ELR (cell line): ENCODE measurements around the gene TRAP1.
"Not testable (repeated sequence)": the region's sequence is repeated elsewhere in the genome, so short reads cannot be mapped to it uniquely, and the experiment has no call there.

Experiments
- DNase-seq: peaks from one replicate; pipeline ENCODE4 v3.0.0-alpha.2; 2015; ENCODE audit warnings: low read depth

The TRAP1 gene

DNA sequence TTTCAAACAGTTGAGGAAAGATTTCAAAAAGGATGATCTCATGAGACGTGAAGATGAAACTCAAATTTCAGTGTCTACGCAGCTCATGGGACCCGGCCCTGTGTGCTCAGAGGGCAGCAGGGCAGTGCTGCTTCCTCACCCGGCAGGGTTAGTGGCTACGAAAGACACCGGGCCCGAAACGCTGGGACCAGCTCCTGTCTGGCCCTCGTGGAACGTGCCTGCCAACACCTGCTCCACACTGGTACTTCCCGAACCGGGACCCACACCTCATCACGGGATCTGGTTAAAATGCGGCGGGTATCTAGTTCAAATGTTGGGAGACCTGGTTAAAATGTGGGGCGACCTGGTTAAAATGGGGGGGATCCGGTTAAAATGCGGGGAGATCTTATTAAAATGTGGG lies 44.1 kb downstream of the TRAP1 start:
- no peak for DNase-seq

DNA sequence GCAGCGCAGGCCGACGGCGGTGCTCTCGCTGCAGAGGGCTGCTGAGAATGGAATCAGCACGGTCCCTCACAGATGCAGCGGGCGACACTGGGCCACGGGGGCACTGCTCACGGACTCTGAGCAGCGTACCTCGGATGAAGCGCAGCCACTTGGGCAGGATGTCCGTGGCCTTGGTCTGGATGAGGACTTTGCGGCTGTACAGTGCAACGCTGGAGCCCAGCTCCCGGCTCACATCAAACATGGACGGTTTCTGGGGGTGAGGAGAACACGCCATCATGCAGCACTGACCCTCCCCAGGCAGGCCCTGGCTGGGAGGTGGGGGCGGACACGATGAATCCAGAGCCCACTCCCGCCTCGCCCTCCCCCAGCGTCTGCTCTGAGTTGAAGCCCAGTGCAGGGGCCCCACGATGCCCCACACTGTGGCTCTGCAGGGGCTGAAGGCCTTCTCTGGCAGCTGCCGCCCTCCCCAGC lies 44.7 kb downstream of the TRAP1 start:
- DNase-seq, result no peak

DNA sequence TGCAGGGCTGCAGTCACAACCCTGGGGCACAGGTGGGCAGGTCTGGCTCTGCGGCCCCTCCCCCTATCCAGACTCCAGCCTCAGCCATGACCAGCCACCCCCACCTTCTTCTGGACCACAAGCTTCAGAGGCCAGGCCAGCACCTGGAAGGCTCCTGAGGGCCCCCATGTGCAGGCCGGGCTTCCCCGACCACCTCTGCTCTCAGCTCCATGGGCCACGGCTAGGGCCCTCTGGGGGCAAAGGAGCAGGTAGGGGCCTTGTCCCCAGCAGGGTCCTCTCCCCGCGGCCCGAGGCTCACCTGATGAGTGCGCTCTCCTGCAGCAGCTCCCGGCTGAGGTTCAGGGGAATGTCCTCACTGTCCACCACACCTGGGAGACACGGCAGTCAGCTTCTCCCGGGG lies 45.9 kb downstream of the TRAP1 start:
- DNase-seq, result no peak

DNA sequence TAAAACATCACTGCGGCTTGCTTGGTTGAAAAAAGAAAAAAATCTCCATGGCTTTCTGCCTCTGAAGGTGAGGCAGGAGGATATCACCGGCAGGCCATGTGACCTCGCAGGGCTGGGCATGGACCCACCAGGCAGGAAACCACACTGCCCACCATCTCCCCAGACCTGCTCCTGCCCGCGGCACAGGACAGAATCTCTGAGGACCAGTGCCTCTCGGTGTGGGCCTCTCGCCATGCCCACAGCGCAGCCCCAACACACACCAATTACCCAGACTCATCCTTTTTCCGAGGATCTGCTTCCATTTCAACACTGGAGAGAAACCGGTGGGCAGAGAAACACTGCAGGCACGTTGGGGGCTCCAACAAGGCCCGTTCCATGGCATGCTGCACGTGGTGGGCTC lies 46.6 kb downstream of the TRAP1 start:
- no peak for DNase-seq

DNA sequence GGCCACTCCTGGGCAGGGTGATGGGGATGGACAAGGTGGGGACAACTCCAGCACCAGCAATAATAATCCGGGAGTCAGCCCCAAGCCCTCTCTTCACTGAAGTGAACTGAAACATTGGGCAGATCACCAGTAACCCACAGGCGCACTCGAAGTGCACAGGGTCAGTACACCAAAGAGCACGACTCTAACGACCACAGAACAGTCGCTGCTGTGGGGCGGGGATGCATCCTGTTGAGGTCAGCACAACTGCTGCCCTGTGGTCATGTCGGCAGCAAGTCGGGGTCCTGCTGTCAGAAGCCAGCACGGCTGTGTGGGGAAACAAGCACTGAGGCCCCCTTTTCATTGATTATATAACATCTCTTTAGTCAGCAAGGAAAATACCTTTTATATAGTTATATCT lies 48.2 kb downstream of the TRAP1 start:
- no peak for DNase-seq

DNA sequence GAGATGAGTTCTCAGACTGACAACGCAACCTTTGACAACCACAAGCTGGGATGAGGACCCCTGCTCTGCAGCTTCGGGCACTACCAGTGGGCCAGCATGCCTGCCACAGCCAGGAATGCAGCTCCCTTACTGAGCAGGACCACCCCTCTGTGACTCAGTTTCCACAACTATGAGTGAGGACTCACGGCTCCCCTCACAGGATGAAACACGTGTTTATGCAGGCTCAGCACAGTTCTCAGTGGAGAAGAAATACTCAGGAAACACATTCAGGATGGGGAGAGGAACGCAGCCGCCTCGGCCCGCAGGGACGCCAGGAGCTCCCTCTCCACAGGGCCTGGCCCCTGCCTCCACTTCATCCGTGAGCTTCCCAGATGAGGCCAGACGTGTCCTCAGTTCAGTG lies 48.7 kb downstream of the TRAP1 start:
- DNase-seq, result no peak

DNA sequence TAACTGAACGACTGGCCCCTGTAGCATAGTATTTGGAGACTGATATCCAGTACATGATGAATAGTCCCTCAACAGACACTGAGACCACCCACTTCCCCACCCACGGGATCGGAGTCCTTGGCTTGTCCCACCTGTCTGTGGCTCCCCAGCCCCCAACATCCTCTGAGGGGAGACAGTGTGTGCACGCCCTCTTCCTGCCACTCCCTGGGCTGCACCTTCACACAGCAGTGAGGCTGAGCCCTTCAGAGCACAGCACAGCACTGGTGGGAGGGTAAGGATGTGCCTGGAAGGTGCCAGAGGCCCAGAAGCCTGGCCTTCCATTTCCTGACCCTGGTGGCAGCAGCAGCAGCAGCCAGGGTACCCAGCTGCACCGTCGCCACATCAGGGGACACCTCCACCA lies 51.8 kb downstream of the TRAP1 start:
- DNase-seq, result no peak

DNA sequence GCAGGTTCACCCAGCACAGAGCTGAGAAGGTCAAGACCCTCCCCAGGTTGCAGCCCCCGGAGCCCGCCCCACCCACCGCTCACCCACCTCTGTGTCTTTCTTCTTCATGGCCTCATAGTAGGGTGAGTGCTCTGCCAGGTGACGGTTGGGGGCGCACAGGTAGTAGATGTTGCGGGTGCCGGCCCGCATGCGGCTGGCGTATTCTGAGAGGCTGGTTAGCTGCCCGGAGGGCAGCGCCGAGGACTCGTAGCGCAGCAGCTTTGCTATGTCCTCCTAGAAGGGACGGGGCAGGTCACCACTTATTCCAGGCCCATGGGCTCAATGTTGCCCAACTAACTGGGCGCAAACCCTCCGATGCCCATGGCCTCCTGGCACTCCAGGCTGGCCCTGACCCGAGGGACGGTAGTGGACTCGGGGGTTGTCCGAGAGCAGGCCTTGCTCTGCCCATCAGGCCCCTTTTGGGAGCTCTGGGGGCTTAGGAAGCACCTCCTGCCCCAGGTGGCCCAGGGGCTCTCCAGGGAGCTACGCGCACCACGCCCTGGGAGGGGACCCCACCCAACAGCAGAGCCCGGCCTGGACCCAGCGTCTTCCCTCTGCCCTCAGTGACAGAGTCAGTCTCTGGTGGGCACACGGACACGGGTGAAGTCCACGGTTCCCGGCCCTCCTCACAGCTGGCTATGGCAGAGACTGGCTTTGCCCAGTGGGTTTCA lies 53.0 kb downstream of the TRAP1 start:
- DNase-seq, result no peak

GRCh38 chr16:3662601-3663000 lies 54.7 kb downstream of the TRAP1 start:
- no peak for DNase-seq

- DNase-seq, result no peak
Measured at GRCh38 chr16:3661922-3662321, 55.4 kb downstream of the TRAP1 start.

DNA sequence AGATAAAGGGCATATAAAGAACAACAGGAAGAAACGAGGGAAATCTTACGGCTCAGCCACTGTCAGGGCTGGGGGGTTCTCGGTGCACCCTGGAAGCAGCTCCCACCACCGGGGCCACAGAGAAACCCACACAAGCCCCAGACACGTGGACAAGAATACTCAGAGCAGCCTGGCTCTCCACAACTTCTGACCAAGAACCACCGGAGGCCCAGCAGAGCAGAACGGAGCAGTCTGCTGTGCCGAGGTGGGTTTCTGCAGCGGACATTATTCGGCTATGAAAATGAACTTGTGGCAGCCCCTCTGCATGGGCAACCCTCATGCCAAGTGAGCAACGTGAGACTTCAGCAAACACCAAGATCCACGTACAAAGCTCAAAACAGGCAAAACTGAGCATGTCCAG lies 56.0 kb downstream of the TRAP1 start:
- no peak for DNase-seq

DNA sequence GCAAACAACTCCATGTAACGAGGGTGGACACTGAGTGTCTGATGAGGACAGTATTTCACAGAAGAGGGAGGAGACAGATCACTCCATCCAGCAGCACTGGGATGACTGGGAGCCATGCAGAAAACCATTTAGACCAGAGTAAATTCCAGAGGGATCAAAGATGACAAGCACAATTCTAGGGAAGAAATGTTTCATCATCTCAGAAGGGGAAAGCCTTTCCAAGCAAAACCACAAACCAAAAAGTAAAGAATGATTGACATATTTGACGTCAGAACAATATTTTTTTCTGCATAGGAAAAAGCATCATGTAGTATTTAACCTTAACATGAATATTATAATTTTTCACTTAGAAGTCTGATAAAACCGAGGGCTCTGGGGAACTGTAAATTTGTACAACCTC lies 58.1 kb downstream of the TRAP1 start:
- no peak for DNase-seq

DNA sequence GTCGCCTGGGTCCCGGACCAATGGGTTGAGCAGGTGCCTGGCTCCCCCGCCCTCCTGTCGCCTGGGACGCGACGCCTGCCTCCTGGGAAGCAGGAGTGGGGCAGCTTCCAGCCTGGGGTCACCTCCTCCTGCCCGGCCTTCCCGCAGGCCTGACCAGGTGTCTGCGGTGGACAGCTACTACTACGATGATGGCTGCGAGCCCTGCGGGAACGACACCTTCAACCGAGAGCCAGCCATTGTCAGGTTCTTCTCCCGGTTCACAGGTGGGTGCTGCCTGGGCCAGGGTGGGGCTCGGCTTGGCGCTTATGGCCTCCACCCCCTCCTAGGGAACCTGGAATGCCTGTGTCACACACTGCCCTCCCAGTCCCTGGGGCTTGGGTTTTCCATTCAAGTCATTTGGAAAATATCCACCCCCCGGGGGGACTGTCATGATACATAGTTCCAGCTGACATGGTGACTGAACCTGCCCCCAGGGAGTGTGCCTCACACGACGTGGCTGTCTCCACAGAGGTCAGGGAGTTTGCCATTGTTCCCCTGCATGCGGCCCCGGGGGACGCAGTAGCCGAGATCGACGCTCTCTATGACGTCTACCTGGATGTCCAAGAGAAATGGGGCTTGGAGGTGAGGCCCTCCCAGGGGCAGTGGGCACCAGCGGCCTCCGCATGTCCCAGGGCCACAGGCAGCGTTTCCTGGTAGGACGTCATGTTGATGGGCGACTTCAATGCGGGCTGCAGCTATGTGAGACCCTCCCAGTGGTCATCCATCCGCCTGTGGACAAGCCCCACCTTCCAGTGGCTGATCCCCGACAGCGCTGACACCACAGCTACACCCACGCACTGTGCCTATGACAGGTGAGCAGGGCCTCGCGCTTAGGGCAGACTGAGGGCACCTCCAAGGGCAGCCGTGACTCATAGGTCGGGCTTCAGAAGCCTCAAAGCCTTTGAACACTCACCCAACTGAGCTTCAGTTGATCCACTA lies 60.5 kb downstream of the TRAP1 start:
- peak; percentile 29 for DNase-seq

DNA sequence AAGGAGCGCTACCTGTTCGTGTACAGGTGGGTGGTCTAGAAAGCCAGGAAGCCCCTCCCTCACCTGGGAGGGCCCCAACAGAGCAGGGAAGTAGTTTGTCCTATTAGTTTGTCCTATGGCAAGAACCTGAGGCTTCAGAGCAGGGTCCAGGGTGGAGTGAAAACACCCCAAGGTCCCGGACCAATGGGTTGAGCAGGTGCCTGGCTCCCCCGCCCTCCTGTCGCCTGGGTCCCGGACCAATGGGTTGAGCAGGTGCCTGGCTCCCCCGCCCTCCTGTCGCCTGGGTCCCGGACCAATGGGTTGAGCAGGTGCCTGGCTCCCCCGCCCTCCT lies 61.2 kb downstream of the TRAP1 start:
- DNase-seq, result not testable (repeated sequence)

DNA sequence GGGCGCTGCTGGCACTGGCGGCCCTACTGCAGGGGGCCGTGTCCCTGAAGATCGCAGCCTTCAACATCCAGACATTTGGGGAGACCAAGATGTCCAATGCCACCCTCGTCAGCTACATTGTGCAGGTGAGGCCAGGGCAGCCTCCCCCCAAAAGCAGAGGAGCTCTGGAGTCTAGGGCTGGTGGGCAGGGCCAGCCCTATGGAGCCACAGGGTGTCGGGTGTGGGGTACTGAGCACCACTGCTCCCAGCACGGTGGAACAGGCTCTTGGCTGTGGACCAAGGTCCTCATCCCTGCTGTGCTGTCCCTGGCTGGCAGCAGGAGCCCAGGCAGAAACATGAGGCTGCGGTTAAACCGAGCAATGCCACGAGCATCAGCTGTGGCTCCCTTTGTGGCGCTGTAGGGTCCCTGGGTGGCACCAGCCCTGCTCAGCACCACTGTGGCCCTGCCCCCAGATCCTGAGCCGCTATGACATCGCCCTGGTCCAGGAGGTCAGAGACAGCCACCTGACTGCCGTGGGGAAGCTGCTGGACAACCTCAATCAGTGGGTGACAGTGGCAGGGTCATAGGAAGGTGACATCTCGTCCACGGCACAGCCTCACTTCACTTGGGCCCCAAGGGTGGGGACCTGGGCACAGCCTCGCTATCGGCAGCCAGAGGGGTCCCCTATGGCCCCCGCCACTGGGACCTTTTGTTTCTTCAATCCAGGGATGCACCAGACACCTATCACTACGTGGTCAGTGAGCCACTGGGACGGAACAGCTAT lies 61.7 kb downstream of the TRAP1 start:
- no peak for DNase-seq

- no peak for DNase-seq
Measured at GRCh38 chr16:3655030-3655395, 62.3 kb downstream of the TRAP1 start.

DNA sequence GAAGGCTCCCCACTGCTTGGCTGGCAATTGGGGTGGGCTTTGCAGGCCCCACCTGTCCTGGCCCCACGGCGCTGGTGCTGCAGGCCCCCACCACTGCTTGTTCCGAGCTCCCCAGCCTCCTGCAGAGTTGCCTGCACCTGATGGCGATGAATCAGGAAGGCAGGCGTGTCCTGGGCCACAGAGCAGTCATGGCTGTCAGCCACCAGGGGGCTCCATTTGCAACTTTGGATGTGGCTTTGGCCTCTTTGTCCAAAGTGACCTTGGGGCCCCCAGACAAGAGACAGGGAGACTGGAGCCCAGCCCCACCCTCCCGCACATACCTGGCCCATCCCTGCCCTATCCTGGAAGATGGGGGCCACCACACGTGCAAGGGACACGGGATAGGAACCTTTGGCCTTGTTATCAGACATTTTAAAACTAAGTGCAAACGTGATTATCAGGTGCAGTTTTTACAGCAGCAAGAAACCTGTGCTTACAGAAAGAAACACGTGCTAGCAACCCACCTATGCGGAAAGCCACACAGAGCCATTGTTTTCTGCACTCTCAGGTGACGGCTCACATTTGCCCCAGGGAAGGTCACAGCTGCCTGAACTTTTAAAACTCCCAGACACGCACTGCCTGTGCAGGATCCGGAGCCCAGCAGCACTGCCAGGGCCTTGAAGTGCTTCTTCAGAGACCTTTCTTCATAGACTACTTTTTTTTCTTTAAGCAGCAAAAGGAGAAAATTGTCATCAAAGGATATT lies 62.9 kb downstream of the TRAP1 start, which contains the start of gene DNASE1:
DNASE1 (plus strand) TSS at position 443 of the 743 bp plus-strand sequence. CDS start 683 bp downstream, outside the sequence.
- DNase-seq, result peak; percentile 74

- DNase-seq, result no peak
Measured at GRCh38 chr16:3652373-3653195, 64.7 kb downstream of the TRAP1 start.

DNA sequence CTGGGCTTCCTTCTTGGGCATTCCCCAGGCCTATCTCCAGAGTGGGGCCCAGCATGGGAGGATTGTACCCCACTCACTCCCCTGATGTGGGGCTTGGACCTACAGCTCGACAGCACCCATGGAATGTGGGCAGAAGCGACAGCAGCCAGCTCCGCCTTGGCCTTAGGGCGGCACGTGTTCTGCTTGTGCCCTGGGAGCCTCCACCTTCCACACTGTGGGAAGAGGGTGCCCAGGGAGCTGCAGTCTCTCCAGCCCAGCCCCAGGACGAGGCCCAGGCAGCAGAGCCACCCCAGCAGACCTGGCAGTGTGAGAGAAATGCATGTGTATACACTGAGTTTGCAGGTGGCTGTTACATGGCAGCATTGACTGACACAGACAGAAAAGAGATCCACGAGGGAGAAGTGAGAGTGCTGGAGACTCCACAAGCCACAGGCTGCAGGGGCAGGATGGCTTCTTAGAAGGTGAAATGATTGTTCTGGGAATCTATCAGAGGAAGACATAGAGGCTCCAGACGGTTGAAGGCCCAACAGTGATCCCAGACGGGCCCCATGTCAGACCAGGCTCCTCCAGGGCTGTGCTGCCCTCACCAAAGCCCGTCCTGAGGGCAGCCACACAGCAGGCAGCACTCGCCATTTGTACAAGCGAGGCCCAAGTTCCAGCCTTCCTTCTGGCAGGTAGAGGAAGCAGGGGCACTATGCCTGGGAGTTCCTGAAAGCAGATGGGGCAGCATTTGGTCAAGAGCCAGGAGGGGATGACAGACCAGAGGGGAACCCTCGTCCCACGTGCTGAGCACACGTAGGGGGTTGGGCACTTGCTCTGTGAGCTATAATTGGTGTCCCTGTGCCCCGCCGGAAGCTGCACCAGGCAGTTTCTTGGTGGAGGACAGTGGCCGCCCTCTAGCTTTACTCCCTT lies 65.6 kb downstream of the TRAP1 start:
- no peak for DNase-seq
